GM13977 (cell line): ENCODE measurements around the gene BICRAL.

ENCODE experiments used
- DNase-seq: peaks from one replicate; pipeline ENCODE4 v3.0.0; 2012; ENCODE audit warnings: low spot score
- CTCF ChIP-seq: IDR thresholded peaks from 2 replicates; pipeline ENCODE4 v1.5.1; 2012; ENCODE audit warnings: mild to moderate bottlenecking, control low read depth; ENCODE audit not compliant: insufficient read depth; ENCODE audit errors: extremely low read depth, missing control alignments
- in situ Hi-C: fragments of 300-500 bp; cut with MboI; formaldehyde crosslinking; loops from one replicate; pipeline ENCODE4 v1.12.0; 2022; ENCODE audit warnings: low sequenced_read_pairs, low pct_unique_long_range_greater_than_20kb, mixed read lengths, inconsistent platforms; ENCODE audit not compliant: unreplicated experiment

The BICRAL gene

GRCh38 chr6:42821341-42821668 is 39.5 kb downstream of the BICRAL start:
- no peak for TF ChIP-seq CTCF
- in situ Hi-C loops = no loop called here
- DNase-seq = no peak

- in situ Hi-C loops = no loop called here
- DNase-seq = no peak
- TF ChIP-seq CTCF = no peak
Measured at GRCh38 chr6:42821846-42822245, 40.0 kb downstream of the BICRAL start.

GRCh38 chr6:42829561-42830092 is 47.8 kb downstream of the BICRAL start:
- no peak for DNase-seq
- TF ChIP-seq CTCF = no peak
- in situ Hi-C loops = no loop called here

- no peak for DNase-seq
- in situ Hi-C loops = no loop called here
- TF ChIP-seq CTCF = no peak
Measured at GRCh38 chr6:42831237-42831636, 49.4 kb downstream of the BICRAL start.

GRCh38 chr6:42834056-42834455 is 52.2 kb downstream of the BICRAL start:
- in situ Hi-C loops = no loop called here
- TF ChIP-seq CTCF = no peak
- DNase-seq = no peak

- in situ Hi-C loops = no loop called here
- TF ChIP-seq CTCF = no peak
- no peak for DNase-seq
Measured at GRCh38 chr6:42841844-42842584, 60.2 kb downstream of the BICRAL start.
